CD14-positive monocyte (primary cell): Measurements from ENCODE around the gene ZDHHC7. TPM values are rescaled to one million over a fixed set of nuclear protein-coding genes. Genes with fewer than 3 reads are reported as not detected.
"Not testable (repeated sequence)": the region's sequence is repeated elsewhere in the genome, so short reads cannot be mapped to it uniquely, and the experiment has no call there.

Experiments used
- DNase-seq, 3 donors: peaks; one replicate each; pipeline ENCODE4 v3.0.0-alpha.2; 2011 to 2022
- H2AFZ ChIP-seq: 2 replicates; pipeline ENCODE4 v1.6.0; 2012; ENCODE audit warnings: mild to moderate bottlenecking, low read depth, low read length, inconsistent platforms; ENCODE audit not compliant: insufficient read depth, poor library complexity, severe bottlenecking
- H3K27ac ChIP-seq, 2 donors: 1 replicate in 1 of 2; 2 replicates in 1 of 2; pipeline ENCODE4 v1.5.1; 2012 to 2013; ENCODE audit warnings: low read length in 2 of 2, control low read depth in 1 of 2, inconsistent platforms in 1 of 2, low read depth in 1 of 2, mild to moderate bottlenecking in 1 of 2
- H3K27me3 ChIP-seq, 2 donors: one replicate each; pipeline versions ENCODE4 v1.6.0 to v1.6.1; 2011 to 2013; ENCODE audit warnings: low read length in 2 of 2; ENCODE audit not compliant: control insufficient read depth in 2 of 2, insufficient read depth in 2 of 2
- H3K36me3 ChIP-seq, 2 donors: replicated peaks in 1 of 2; 1 replicate in 1 of 2; 2 replicates in 1 of 2; pipeline versions ENCODE4 v1.5.1 to v1.6.1; 2012 to 2013; ENCODE audit warnings: low read length in 2 of 2, control low read depth in 1 of 2, inconsistent platforms in 1 of 2, mild to moderate bottlenecking in 1 of 2; ENCODE audit not compliant: insufficient read depth in 2 of 2, control insufficient read depth in 1 of 2
- H3K4me1 ChIP-seq, 2 donors: 1 replicate in 1 of 2; 2 replicates in 1 of 2; pipeline versions ENCODE4 v1.5.1 to v1.6.1; 2012 to 2013; ENCODE audit warnings: low read length in 2 of 2, control low read depth in 1 of 2, inconsistent platforms in 1 of 2, mild to moderate bottlenecking in 1 of 2, moderate library complexity in 1 of 2; ENCODE audit not compliant: insufficient read depth in 2 of 2, control insufficient read depth in 1 of 2
- H3K4me2 ChIP-seq: replicated peaks from 2 replicates; pipeline ENCODE3; 2012; ENCODE audit warnings: low read length, moderate library complexity, mild to moderate bottlenecking; ENCODE audit not compliant: poor library complexity, severe bottlenecking; ENCODE audit errors: extremely low read depth
- H3K4me3 ChIP-seq, 3 experiments: fragments of 200-600 bp in 1 of 3; sonication (generic) in 1 of 3; replicated peaks in 1 of 3; 1 replicate in 2 of 3; 2 replicates in 1 of 3; pipeline ENCODE4 v1.5.1; 2011 to 2013; ENCODE audit warnings: low read length in 3 of 3, mild to moderate bottlenecking in 3 of 3, control low read depth in 2 of 3, low read depth in 2 of 3, inconsistent platforms in 1 of 3, moderate library complexity in 1 of 3
- H3K79me2 ChIP-seq: 2 replicates; pipeline ENCODE4 v1.6.0; 2012; ENCODE audit warnings: mild to moderate bottlenecking, control low read depth, inconsistent platforms, low read length, moderate library complexity; ENCODE audit not compliant: insufficient read depth
- H3K9ac ChIP-seq: 2 replicates; pipeline ENCODE4 v1.6.0; 2017; ENCODE audit warnings: low read length, mild to moderate bottlenecking; ENCODE audit not compliant: insufficient read depth, poor library complexity, severe bottlenecking
- H3K9me3 ChIP-seq, 2 donors: replicated peaks in 1 of 2; 1 replicate in 1 of 2; 2 replicates in 1 of 2; pipeline versions ENCODE4 v1.5.1 to v1.6.1; 2012 to 2013; ENCODE audit warnings: low read length in 2 of 2, control low read depth in 1 of 2; ENCODE audit not compliant: control insufficient read depth in 1 of 2, insufficient read depth in 1 of 2
- H4K20me1 ChIP-seq: 2 replicates; pipeline ENCODE4 v1.6.0; 2012; ENCODE audit warnings: mild to moderate bottlenecking, low read length, control low read depth, moderate library complexity; ENCODE audit not compliant: insufficient read depth
- H3K27ac Mint-ChIP-seq, 7 donors: one replicate each; pipeline ENCODE4 v1.8.0; 2020; ENCODE audit warnings: mild to moderate bottlenecking in 7 of 7, mixed read lengths in 7 of 7, moderate library complexity in 6 of 7, inconsistent platforms in 2 of 7
- H3K27me3 Mint-ChIP-seq, 3 donors: one replicate each; pipeline ENCODE4 v1.8.0; 2021 to 2022; ENCODE audit warnings: low read depth in 3 of 3, mild to moderate bottlenecking in 3 of 3, mixed read lengths in 3 of 3, moderate library complexity in 3 of 3, inconsistent platforms in 1 of 3
- H3K36me3 Mint-ChIP-seq, 2 donors: one replicate each; pipeline ENCODE4 v1.8.0; 2020; ENCODE audit warnings: mixed read lengths in 2 of 2, inconsistent platforms in 1 of 2, mild to moderate bottlenecking in 1 of 2
- H3K4me1 Mint-ChIP-seq: one replicate; pipeline ENCODE4 v1.8.0; 2020; ENCODE audit warnings: mild to moderate bottlenecking, mixed read lengths
- H3K4me3 Mint-ChIP-seq, 2 donors: one replicate each; pipeline ENCODE4 v1.8.0; 2020; ENCODE audit warnings: mild to moderate bottlenecking in 2 of 2, mixed read lengths in 2 of 2, moderate library complexity in 1 of 2
- H3K9me3 Mint-ChIP-seq, 7 donors: one replicate each; pipeline ENCODE4 v1.8.0; 2020 to 2022; ENCODE audit warnings: mixed read lengths in 7 of 7, mild to moderate bottlenecking in 6 of 7, moderate library complexity in 6 of 7, inconsistent platforms in 2 of 7
- CTCF ChIP-seq: fragments of 200-600 bp; IDR thresholded peaks from one replicate; pipeline ENCODE4 v1.8.0; 2022; ENCODE audit warnings: antibody characterized with exemption, mild to moderate bottlenecking
- WGBS: methylation state at CpG from one replicate; pipeline ENCODE4 v1.1.5; 2013; ENCODE audit warnings: missing lambda C conversion rate; ENCODE audit not compliant: insufficient coverage; 5-methylcytosine and 5-hydroxymethylcytosine counted together
- intact Hi-C, 2 donors: fragments of 100-400 bp; cut with micrococcal nuclease; formaldehyde crosslinking; loops; one replicate each; pipeline versions ENCODE4 v1.15.0 to v1.15.1; 2023
- polyA plus RNA-seq, 3 donors: library from polyadenylated mRNA; depleted of rRNA in 1 of 3; unstranded in 2 of 3; stranded (reverse) in 1 of 3; fragments of 300-500 nt in 2 of 3; fragments of >200 nt in 1 of 3; fragmentation: Illumina TruSeq in 2 of 3; gene quantifications; 1 replicate in 2 of 3; 2 replicates in 1 of 3; pipeline ENCODE4 v1.2.3, GENCODE V29; 2012 to 2021

The ZDHHC7 gene
- polyA plus RNA-seq, 3 donors = 99.7 to 189 (median 129) TPM

GRCh38 chr16:84941921-84942320 is 69.4 kb downstream of the ZDHHC7 start:
- no peaks in the 10 kb centered on the region for H3K36me3 ChIP-seq

GRCh38 chr16:84940670-84941551 is 70.4 kb downstream of the ZDHHC7 start:
- Histone ChIP-seq H3K27ac (no peak overlapping the region), H3K27me3 (peaks cover 0 to 7% of the 10 kb centered on the region in 2 donors), H3K36me3 (no peaks in the 10 kb centered on the region), H3K79me2 (no peaks in the 10 kb centered on the region), H4K20me1 (no peaks in the 10 kb centered on the region), H3K4me3 (no peak overlapping the region), H3K4me1 (peaks cover 0 to 4% of the 10 kb centered on the region in 2 donors), H3K9me3 (no peaks in the 10 kb centered on the region), H2AFZ (no peak overlapping the region), H3K4me2 (no peak overlapping the region), H3K9ac (no peak overlapping the region)
- 91% methylated on average over 36 of the region's 41 CpGs for WGBS
- no peak for TF ChIP-seq CTCF
- H3K36me3 Mint-ChIP-seq = no peaks in the 10 kb centered on the region
- intact Hi-C loops = no loop called here
- H3K4me3 Mint-ChIP-seq = peak overlapping the region in 1 of 2 donors; percentile 60
- H3K27ac Mint-ChIP-seq = no peak overlapping the region
- H3K27me3 Mint-ChIP-seq = peaks cover 12 to 24% (median 22%) of the 10 kb centered on the region in 3 donors
- no peak for DNase-seq
- H3K4me1 Mint-ChIP-seq = peaks cover 8% of the 10 kb centered on the region
- peaks cover 0 to 6% (median 3%) of the 10 kb centered on the region in 7 donors for H3K9me3 Mint-ChIP-seq

More at GRCh38 chr16:84941921-84942320, 69.4 kb downstream of the ZDHHC7 start:
- Mint-ChIP-seq H3K9me3 (peaks cover 0 to 6% (median 3%) of the 10 kb centered on the region in 7 donors), H3K36me3 (no peaks in the 10 kb centered on the region), H3K27me3 (peaks cover 12 to 24% (median 17%) of the 10 kb centered on the region in 3 donors), H3K27ac (no peak overlapping the region), H3K4me1 (peaks cover 12% of the 10 kb centered on the region), H3K4me3 (peak overlapping the region in 1 of 2 donors; percentile 11)
- no peak for TF ChIP-seq CTCF
- DNase-seq = no peak
- H3K4me1 ChIP-seq = peaks cover 7% of the 10 kb centered on the region in 2 donors
- no peak overlapping the region for H2AFZ ChIP-seq
- H3K9me3 ChIP-seq = no peaks in the 10 kb centered on the region
- H3K27ac ChIP-seq = no peak overlapping the region
- H4K20me1 ChIP-seq = no peaks in the 10 kb centered on the region
- H3K4me2 ChIP-seq = no peak overlapping the region
- H3K9ac ChIP-seq = no peak overlapping the region
- no peak overlapping the region for H3K4me3 ChIP-seq
- intact Hi-C loops = no loop called here
- 94% methylated on average over 9 of the region's 10 CpGs for WGBS
- H3K27me3 ChIP-seq = peaks cover 0 to 7% of the 10 kb centered on the region in 2 donors
- no peaks in the 10 kb centered on the region for H3K79me2 ChIP-seq

GRCh38 chr16:84938616-84939015 is 72.7 kb downstream of the ZDHHC7 start:
- H3K27me3 Mint-ChIP-seq = peaks cover 12 to 24% (median 22%) of the 10 kb centered on the region in 3 donors
- H3K4me1 ChIP-seq, H3K4me3 Mint-ChIP-seq, H3K9me3 ChIP-seq, intact Hi-C loops, H3K27ac Mint-ChIP-seq, H2AFZ ChIP-seq, H3K4me3 ChIP-seq, H4K20me1 ChIP-seq, H3K36me3 Mint-ChIP-seq, H3K9ac ChIP-seq, H3K36me3 ChIP-seq, H3K4me1 Mint-ChIP-seq, H3K9me3 Mint-ChIP-seq, H3K27ac ChIP-seq, H3K79me2 ChIP-seq, DNase-seq, H3K4me2 ChIP-seq, H3K27me3 ChIP-seq: not testable (repeated sequence)
- WGBS = 93% methylated on average over 3 of the region's 6 CpGs
